Esophagus muscularis mucosa (tissue), 4 donors: ENCODE results near the gene ARPC5L.

Experiments used
- EP300 ChIP-seq: sonication (generic); formaldehyde crosslinking; IDR thresholded peaks from one replicate; pipeline ENCODE4 v1.6.1; 2017; ENCODE audit warnings: antibody characterized with exemption
- POLR2A ChIP-seq: fragments of 450-650 bp; IDR thresholded peaks from one replicate; pipeline ENCODE4 v1.6.1; 2017; ENCODE audit warnings: antibody characterized with exemption, moderate library complexity, mild to moderate bottlenecking, low read depth
- TF ChIP-seq, protein P1 (sequence below), 3 experiments: fragments of 200-600 bp in 2 of 3; fragments of 450-650 bp in 1 of 3; sonication (generic) in 2 of 3; IDR thresholded peaks; one replicate each; pipeline ENCODE4 v1.5.1; 2017 to 2019; ENCODE audit warnings: antibody characterized with exemption in 3 of 3, mild to moderate bottlenecking in 2 of 3, moderate library complexity in 1 of 3

DNA sequence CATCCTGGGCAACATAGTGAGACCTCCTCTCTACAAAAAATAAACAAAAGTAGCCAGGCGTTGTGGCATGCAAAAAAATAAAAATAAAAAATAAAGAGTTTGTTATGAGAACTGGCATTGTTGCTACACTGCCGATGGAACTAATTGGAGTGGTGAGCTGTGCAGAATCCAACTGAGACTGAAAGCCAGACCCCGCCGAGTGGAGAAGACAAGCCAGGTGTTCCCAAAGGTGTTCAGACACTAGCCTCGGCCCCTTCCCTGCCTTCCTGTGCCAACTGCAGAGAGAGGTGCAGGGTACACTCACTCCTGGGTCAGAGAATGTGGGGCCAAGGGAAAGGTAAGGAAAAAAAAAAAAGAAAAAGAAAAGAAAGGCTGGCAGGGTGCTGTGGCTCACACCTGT is 46.3 kb upstream of the ARPC5L start:
- TF ChIP-seq POLR2A (no peak), EP300 (no peak)
- TF ChIP-seq, protein P1, sequence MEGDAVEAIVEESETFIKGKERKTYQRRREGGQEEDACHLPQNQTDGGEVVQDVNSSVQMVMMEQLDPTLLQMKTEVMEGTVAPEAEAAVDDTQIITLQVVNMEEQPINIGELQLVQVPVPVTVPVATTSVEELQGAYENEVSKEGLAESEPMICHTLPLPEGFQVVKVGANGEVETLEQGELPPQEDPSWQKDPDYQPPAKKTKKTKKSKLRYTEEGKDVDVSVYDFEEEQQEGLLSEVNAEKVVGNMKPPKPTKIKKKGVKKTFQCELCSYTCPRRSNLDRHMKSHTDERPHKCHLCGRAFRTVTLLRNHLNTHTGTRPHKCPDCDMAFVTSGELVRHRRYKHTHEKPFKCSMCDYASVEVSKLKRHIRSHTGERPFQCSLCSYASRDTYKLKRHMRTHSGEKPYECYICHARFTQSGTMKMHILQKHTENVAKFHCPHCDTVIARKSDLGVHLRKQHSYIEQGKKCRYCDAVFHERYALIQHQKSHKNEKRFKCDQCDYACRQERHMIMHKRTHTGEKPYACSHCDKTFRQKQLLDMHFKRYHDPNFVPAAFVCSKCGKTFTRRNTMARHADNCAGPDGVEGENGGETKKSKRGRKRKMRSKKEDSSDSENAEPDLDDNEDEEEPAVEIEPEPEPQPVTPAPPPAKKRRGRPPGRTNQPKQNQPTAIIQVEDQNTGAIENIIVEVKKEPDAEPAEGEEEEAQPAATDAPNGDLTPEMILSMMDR (IDR thresholded peaks at IDR 0.05), result no peak
